Hepatocyte (in vitro differentiated cells): ENCODE data around the gene DCC. TPM values are rescaled to one million over a fixed set of nuclear protein-coding genes. Genes with fewer than 3 reads are reported as not detected.

ENCODE experiments used
- DNase-seq: peaks from one replicate; pipeline ENCODE4 v3.0.0-alpha.2; 2016; ENCODE audit warnings: low spot score
- H2AFZ ChIP-seq: fragments of 200-600 bp; sonication (generic); 2 replicates; pipeline ENCODE4 v1.6.0; 2016; ENCODE audit warnings: antibody characterized with exemption, mild to moderate bottlenecking
- H3K27ac ChIP-seq: fragments of 200-600 bp; sonication (generic); 2 replicates; pipeline ENCODE4 v1.5.1; 2016; ENCODE audit warnings: mild to moderate bottlenecking
- H3K27me3 ChIP-seq: fragments of 200-600 bp; sonication (generic); 2 replicates; pipeline ENCODE4 v1.6.1; 2016
- H3K36me3 ChIP-seq: fragments of 200-600 bp; sonication (generic); replicated peaks from 2 replicates; pipeline ENCODE4 v1.5.1; 2016; ENCODE audit warnings: low read depth; ENCODE audit not compliant: insufficient read depth
- H3K4me1 ChIP-seq: fragments of 200-600 bp; sonication (generic); 2 replicates; pipeline ENCODE4 v1.5.1; 2016; ENCODE audit warnings: mild to moderate bottlenecking, moderate library complexity; ENCODE audit not compliant: insufficient read depth
- H3K4me2 ChIP-seq: fragments of 200-600 bp; sonication (generic); 2 replicates; pipeline ENCODE4 v1.6.0; 2016
- H3K4me3 ChIP-seq: fragments of 200-600 bp; sonication (generic); 2 replicates; pipeline ENCODE4 v1.5.1; 2016; ENCODE audit warnings: mild to moderate bottlenecking
- H3K79me2 ChIP-seq: fragments of 200-600 bp; sonication (generic); 2 replicates; pipeline ENCODE4 v1.6.0; 2017; ENCODE audit warnings: mild to moderate bottlenecking
- H3K9me2 ChIP-seq: fragments of 200-600 bp; sonication (generic); replicated peaks from 2 replicates; pipeline ENCODE4 v1.6.0; 2017; ENCODE audit warnings: mild to moderate bottlenecking; ENCODE audit not compliant: insufficient read depth
- H3K9me3 ChIP-seq: fragments of 200-600 bp; sonication (generic); 2 replicates; pipeline ENCODE4 v1.5.1; 2016; ENCODE audit warnings: low read depth, mild to moderate bottlenecking
- H4K20me1 ChIP-seq: fragments of 200-600 bp; sonication (generic); 2 replicates; pipeline ENCODE4 v1.6.0; 2016; ENCODE audit warnings: mild to moderate bottlenecking; ENCODE audit not compliant: insufficient read depth, poor library complexity, severe bottlenecking
- CTCF ChIP-seq: fragments of 200-600 bp; sonication (generic); IDR thresholded peaks from 2 replicates; pipeline ENCODE4 v1.5.1; 2016; ENCODE audit warnings: antibody characterized with exemption, mild to moderate bottlenecking; ENCODE audit not compliant: poor library complexity
- EZH2 ChIP-seq: fragments of 200-600 bp; sonication (generic); IDR thresholded peaks from 2 replicates; pipeline ENCODE4 v1.6.1; 2016; ENCODE audit warnings: antibody characterized with exemption, mild to moderate bottlenecking, borderline replicate concordance
- EZH2phosphoT487 ChIP-seq: fragments of 200-600 bp; sonication (generic); IDR thresholded peaks from one replicate; pipeline ENCODE4 v1.6.1; 2018; ENCODE audit warnings: antibody characterized with exemption, mild to moderate bottlenecking, low read depth, moderate library complexity; ENCODE audit not compliant: unreplicated experiment, severe bottlenecking
- WGBS: methylation state at CpG from one replicate; pipeline ENCODE4 v1.1.6; 2016; ENCODE audit warnings: low lambda C conversion rate; ENCODE audit errors: missing lambda C conversion rate; 5-methylcytosine and 5-hydroxymethylcytosine counted together
- polyA plus RNA-seq: library from polyadenylated mRNA; unstranded; fragments of >200 nt; fragmentation: Nextera tagmentation; extraction: Ambion mirVana; gene quantifications from 2 replicates; pipeline ENCODE4 v1.2.1, GENCODE V29; 2016
- total RNA-seq: library from RNA; depleted of rRNA; stranded (reverse); fragments of >200 nt; gene quantifications from 2 replicates; pipeline ENCODE4 v1.2.3, GENCODE V29; 2014

The DCC gene
- total and polyA plus RNA-seq, 2 experiments from 2014 or later = 1.0 to 3.5 TPM

GRCh38 chr18:53531187-53531586 is 1191.2 kb downstream of the DCC start:
- H3K4me2 ChIP-seq = no peak overlapping the region
- no peaks in the 10 kb centered on the region for H3K79me2 ChIP-seq
- no peaks in the 10 kb centered on the region for H3K9me2 ChIP-seq
- H3K4me3 ChIP-seq = no peak overlapping the region
- TF ChIP-seq EZH2phosphoT487 = no peak
- no peak for TF ChIP-seq CTCF
- no peak for TF ChIP-seq EZH2
- H3K27me3 ChIP-seq = no peaks in the 10 kb centered on the region
- no peaks in the 10 kb centered on the region for H3K36me3 ChIP-seq
- no peaks in the 10 kb centered on the region for H3K9me3 ChIP-seq
- no peaks in the 10 kb centered on the region for H4K20me1 ChIP-seq
- H3K4me1 ChIP-seq = no peaks in the 10 kb centered on the region
- DNase-seq = no peak
- H2AFZ ChIP-seq = no peak overlapping the region
- H3K27ac ChIP-seq = no peak overlapping the region

- Histone ChIP-seq H4K20me1 (no peaks in the 10 kb centered on the region), H3K27ac (no peak overlapping the region), H3K9me2 (no peaks in the 10 kb centered on the region), H3K4me3 (no peak overlapping the region), H2AFZ (no peak overlapping the region), H3K9me3 (no peaks in the 10 kb centered on the region), H3K4me2 (no peak overlapping the region), H3K36me3 (no peaks in the 10 kb centered on the region), H3K27me3 (no peaks in the 10 kb centered on the region), H3K4me1 (no peaks in the 10 kb centered on the region), H3K79me2 (no peaks in the 10 kb centered on the region)
- TF ChIP-seq CTCF (no peak), EZH2phosphoT487 (no peak), EZH2 (no peak)
- 46% methylated on average over 1 of the region's 1 CpG for WGBS
- DNase-seq = no peak
Observed at GRCh38 chr18:53531896-53532295, 1191.9 kb downstream of the DCC start.

- H3K79me2 ChIP-seq = no peaks in the 10 kb centered on the region
- H3K4me3 ChIP-seq = no peak overlapping the region
- DNase-seq = no peak
- H2AFZ ChIP-seq = no peak overlapping the region
- H3K4me1 ChIP-seq = no peaks in the 10 kb centered on the region
- H3K27me3 ChIP-seq = no peaks in the 10 kb centered on the region
- no peaks in the 10 kb centered on the region for H3K9me3 ChIP-seq
- H3K4me2 ChIP-seq = no peak overlapping the region
- H4K20me1 ChIP-seq = no peaks in the 10 kb centered on the region
- no peak for TF ChIP-seq EZH2phosphoT487
- H3K27ac ChIP-seq = no peak overlapping the region
- no peaks in the 10 kb centered on the region for H3K36me3 ChIP-seq
- no peaks in the 10 kb centered on the region for H3K9me2 ChIP-seq
- 97% methylated on average over 1 of the region's 1 CpG for WGBS
Observed at GRCh38 chr18:53534203-53534602, 1194.2 kb downstream of the DCC start.

GRCh38 chr18:53534695-53535094 is 1194.7 kb downstream of the DCC start:
- DNase-seq = no peak
- 89% methylated on average over 3 of the region's 3 CpGs for WGBS
- Histone ChIP-seq H2AFZ (no peak overlapping the region), H3K27me3 (no peaks in the 10 kb centered on the region), H3K9me2 (no peaks in the 10 kb centered on the region), H3K4me3 (no peak overlapping the region), H3K9me3 (no peaks in the 10 kb centered on the region), H3K79me2 (no peaks in the 10 kb centered on the region), H3K36me3 (no peaks in the 10 kb centered on the region), H3K4me1 (no peaks in the 10 kb centered on the region), H3K27ac (no peak overlapping the region), H4K20me1 (no peaks in the 10 kb centered on the region), H3K4me2 (no peak overlapping the region)
- TF ChIP-seq EZH2 = no peak
- TF ChIP-seq EZH2phosphoT487 = no peak
- no peak for TF ChIP-seq CTCF
